OCI-LY7 (cell line): Measurements from ENCODE around the gene CLSTN3. TPM values are rescaled to one million over a fixed set of nuclear protein-coding genes. Genes with fewer than 3 reads are reported as not detected.

Source experiments
- BruUV-seq: library from RNA; stranded (reverse); fragments of 400-500 nt; replicated peaks from 2 replicates; lab custom pipeline; 2021; lab: Mats Ljungman, UMichigan
- CTCF ChIA-PET: fragments of 300-600 bp; sonication (Branson Sonifier 250); formaldehyde crosslinking; loops from one replicate; lab custom pipeline; 2022; ENCODE audit warnings: antibody characterized with exemption; ENCODE audit not compliant: unreplicated experiment; lab: Charles Lee
- POLR2A ChIA-PET: fragments of 300-600 bp; sonication (Branson Sonifier 250); formaldehyde crosslinking; loops from one replicate; lab custom pipeline; 2022; ENCODE audit warnings: antibody characterized with exemption; lab: Charles Lee
- DNase-seq: peaks from one replicate; pipeline ENCODE4 v3.0.0-alpha.2; 2015; ENCODE audit warnings: low spot score
- H2AFZ ChIP-seq: fragments of 200-600 bp; sonication (generic), shearing (Covaris generic); 2 replicates; pipeline ENCODE4 v1.6.1; 2014; ENCODE audit warnings: mild to moderate bottlenecking, antibody characterized with exemption, low read length, moderate library complexity
- H3K27ac ChIP-seq: fragments of 200-600 bp; sonication (generic); 2 replicates; pipeline ENCODE4 v1.5.1; 2014; ENCODE audit warnings: mixed run types, low read depth, mild to moderate bottlenecking, moderate library complexity, low read length, inconsistent platforms; ENCODE audit not compliant: poor library complexity, severe bottlenecking
- H3K36me3 ChIP-seq: fragments of 200-600 bp; sonication (generic); 2 replicates; pipeline ENCODE4 v1.6.1; 2014; ENCODE audit warnings: mild to moderate bottlenecking, antibody characterized with exemption, low read length, moderate library complexity, mixed read lengths; ENCODE audit not compliant: insufficient read depth
- H3K4me1 ChIP-seq: fragments of 200-600 bp; sonication (generic); 2 replicates; pipeline ENCODE4 v1.5.1; 2014; ENCODE audit warnings: mild to moderate bottlenecking, low read length; ENCODE audit not compliant: insufficient read depth, poor library complexity, severe bottlenecking
- H3K4me2 ChIP-seq: fragments of 200-600 bp; sonication (generic); 2 replicates; pipeline ENCODE4 v1.6.1; 2014; ENCODE audit warnings: mild to moderate bottlenecking, low read length
- H3K4me3 ChIP-seq: fragments of 200-600 bp; sonication (generic); 2 replicates; pipeline ENCODE4 v1.5.1; 2014; ENCODE audit warnings: mild to moderate bottlenecking, low read depth, low read length; ENCODE audit not compliant: poor library complexity, severe bottlenecking
- H3K79me2 ChIP-seq: fragments of 200-600 bp; sonication (generic); 2 replicates; pipeline ENCODE4 v1.6.1; 2016; ENCODE audit warnings: low read depth, mild to moderate bottlenecking, low read length, moderate library complexity, mixed read lengths; ENCODE audit not compliant: insufficient read depth
- H3K9me2 ChIP-seq: fragments of 200-600 bp; sonication (generic); 2 replicates; pipeline ENCODE4 v1.6.1; 2016; ENCODE audit warnings: mild to moderate bottlenecking, low read length, mixed read lengths; ENCODE audit not compliant: insufficient read depth
- H3K9me3 ChIP-seq: fragments of 200-600 bp; sonication (generic); 2 replicates; pipeline ENCODE4 v1.6.1; 2014; ENCODE audit warnings: mild to moderate bottlenecking, mixed run types, low read length, mixed read lengths
- H4K20me1 ChIP-seq: fragments of 200-600 bp; sonication (generic); 2 replicates; pipeline ENCODE4 v1.6.1; 2014; ENCODE audit warnings: mild to moderate bottlenecking, antibody characterized with exemption, low read length, moderate library complexity, mixed read lengths; ENCODE audit not compliant: insufficient read depth
- EZH2phosphoT487 ChIP-seq: fragments of 200-600 bp; sonication (generic); IDR thresholded peaks from 2 replicates; pipeline ENCODE4 v1.6.1; 2018; ENCODE audit warnings: low read depth, borderline replicate concordance, mild to moderate bottlenecking, mixed run types, antibody characterized with exemption, low read length, moderate library complexity, mixed read lengths
- intact Hi-C: fragments of 100-400 bp; cut with micrococcal nuclease; formaldehyde crosslinking; loops from one replicate; pipeline ENCODE4 v1.10.0; 2022; ENCODE audit not compliant: unreplicated experiment
- total RNA-seq, 2 experiments: library from RNA; depleted of rRNA in 1 of 2; stranded (reverse); fragments of >200 nt in 1 of 2; shearing (Covaris generic) in 1 of 2; gene quantifications; 2 replicates each; pipeline ENCODE4 v1.2.3, GENCODE V29; 2014 to 2022
- TF ChIP-seq, protein P1 (sequence below): fragments of 200-600 bp; sonication (generic); conservative IDR thresholded peaks from 2 replicates; pipeline ENCODE4 v1.5.1; 2014; ENCODE audit warnings: mild to moderate bottlenecking, antibody characterized with exemption, low read length, moderate library complexity, mixed read lengths

CLSTN3 gene
- total RNA-seq, 2 experiments from 2014 or later, result 18.5 to 34.2 TPM

DNA sequence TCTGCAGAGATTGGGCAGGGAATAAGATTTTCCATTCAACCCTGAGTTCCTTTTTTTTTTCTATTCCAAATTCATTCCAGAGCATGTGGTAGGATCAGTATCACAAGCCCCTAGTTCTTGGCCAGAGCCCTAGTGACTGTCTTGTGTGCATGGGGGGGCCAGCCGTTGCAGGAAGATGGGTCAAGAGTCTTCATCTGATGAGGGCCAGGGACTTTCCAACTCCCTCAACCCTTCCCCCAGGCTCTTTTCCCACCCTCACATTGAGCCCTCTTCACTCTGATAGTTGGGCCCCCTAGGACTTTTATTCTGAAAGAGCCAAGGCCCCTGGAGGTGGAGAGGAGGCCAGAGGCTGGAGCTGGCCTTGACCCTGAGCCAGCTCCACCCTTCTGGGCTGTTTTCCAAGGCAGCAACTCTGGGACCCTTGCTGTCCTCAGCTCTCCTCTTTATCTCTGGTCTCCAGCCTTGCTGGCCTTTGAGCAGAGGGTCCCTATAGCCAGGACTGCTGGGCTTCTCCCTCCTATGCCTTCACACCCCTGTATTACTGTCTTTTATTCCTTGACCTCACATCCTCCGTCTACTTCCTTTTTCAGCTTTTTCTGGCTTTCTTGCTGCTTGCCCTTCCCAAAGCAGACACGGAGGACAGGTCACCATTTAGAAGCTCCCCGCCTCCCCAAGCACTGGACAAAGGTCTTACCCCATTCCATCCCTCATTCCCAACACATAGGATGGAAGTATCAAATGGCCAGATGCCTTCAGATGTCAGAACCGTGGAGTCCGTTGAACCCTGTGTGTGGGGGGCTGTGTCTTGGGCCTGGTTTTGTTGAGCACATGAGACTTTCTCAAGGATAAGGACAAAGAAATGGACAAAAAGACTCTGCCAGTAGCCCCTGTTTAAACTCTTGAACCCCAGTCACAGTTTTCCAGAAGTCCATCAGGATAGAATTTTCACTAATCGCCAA is 7.1 kb upstream of the CLSTN3 start:
- Histone ChIP-seq H3K36me3 (no peaks in the 10 kb centered on the region), H3K9me3 (no peaks in the 10 kb centered on the region), H3K4me3 (no peak overlapping the region), H4K20me1 (no peaks in the 10 kb centered on the region), H3K27ac (no peak overlapping the region), H3K9me2 (no peaks in the 10 kb centered on the region), H3K79me2 (no peaks in the 10 kb centered on the region), H3K4me2 (no peak overlapping the region), H3K4me1 (no peaks in the 10 kb centered on the region), H2AFZ (no peak overlapping the region)
- TF ChIP-seq EZH2phosphoT487, result no peak
- TF ChIP-seq, protein P1, sequence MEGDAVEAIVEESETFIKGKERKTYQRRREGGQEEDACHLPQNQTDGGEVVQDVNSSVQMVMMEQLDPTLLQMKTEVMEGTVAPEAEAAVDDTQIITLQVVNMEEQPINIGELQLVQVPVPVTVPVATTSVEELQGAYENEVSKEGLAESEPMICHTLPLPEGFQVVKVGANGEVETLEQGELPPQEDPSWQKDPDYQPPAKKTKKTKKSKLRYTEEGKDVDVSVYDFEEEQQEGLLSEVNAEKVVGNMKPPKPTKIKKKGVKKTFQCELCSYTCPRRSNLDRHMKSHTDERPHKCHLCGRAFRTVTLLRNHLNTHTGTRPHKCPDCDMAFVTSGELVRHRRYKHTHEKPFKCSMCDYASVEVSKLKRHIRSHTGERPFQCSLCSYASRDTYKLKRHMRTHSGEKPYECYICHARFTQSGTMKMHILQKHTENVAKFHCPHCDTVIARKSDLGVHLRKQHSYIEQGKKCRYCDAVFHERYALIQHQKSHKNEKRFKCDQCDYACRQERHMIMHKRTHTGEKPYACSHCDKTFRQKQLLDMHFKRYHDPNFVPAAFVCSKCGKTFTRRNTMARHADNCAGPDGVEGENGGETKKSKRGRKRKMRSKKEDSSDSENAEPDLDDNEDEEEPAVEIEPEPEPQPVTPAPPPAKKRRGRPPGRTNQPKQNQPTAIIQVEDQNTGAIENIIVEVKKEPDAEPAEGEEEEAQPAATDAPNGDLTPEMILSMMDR, result no peak
- no peak for DNase-seq
- intact Hi-C loops, result no loop called here
- ChIA-PET POLR2A (interaction anchor here (0.6 kb wide), 1 partner anchor 12 kb away, joined by 3 read pairs; no protein-coding TSS in a partner anchor), CTCF (no interaction called here)
- no TSS peak for BruUV-seq

DNA sequence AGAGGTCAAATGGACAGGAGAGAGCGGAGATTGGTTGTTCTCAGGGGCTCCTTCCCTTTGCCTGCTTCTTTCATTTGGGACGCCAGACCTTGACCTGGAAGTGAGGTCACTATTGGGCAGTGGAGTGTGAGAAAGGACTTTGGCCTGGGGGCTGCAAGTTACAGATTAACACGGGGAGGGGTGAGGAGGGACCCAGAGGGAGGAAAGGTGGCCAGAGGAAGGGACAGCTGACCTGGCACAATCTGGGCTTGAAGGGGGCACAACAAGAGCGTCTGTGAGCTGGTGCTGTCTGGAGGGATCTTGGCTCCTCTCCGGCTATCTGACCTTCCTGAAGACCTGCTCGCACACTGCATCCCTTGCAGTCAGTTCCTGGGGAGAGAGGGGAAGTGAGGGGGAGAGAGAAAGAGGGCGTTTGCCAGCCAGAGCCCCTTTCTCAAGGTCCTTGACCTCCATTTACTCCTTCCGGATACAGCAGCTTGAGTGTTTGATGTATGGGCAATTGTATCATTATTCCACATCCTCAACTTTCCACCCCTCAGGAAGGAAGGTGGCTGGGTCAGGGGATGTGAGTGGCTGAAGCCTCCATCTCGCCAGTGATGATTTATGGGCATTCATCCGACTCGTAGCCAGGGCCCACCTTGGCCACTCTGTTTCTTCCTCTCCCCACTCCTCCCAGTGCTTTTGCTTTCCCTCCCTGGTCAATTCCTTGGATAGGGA is 6.2 kb upstream of the CLSTN3 start:
- ChIA-PET CTCF (no interaction called here), POLR2A (no interaction called here)
- Histone ChIP-seq H3K79me2 (no peaks in the 10 kb centered on the region), H3K4me1 (peaks cover under 1% of the 10 kb centered on the region), H3K4me3 (no peak overlapping the region), H3K27ac (no peak overlapping the region), H3K4me2 (no peak overlapping the region), H2AFZ (no peak overlapping the region), H4K20me1 (no peaks in the 10 kb centered on the region), H3K9me2 (no peaks in the 10 kb centered on the region), H3K36me3 (no peaks in the 10 kb centered on the region), H3K9me3 (no peaks in the 10 kb centered on the region)
- TF ChIP-seq EZH2phosphoT487, result no peak
- TF ChIP-seq, protein P1, result no peak
- no TSS peak for BruUV-seq
- intact Hi-C loops, result no loop called here
- DNase-seq, result no peak
